ENCODE results near the gene LRRC28. TPM values are rescaled to one million over a fixed set of nuclear protein-coding genes. Genes with fewer than 3 reads are reported as not detected.
A peak's percentile ranks its signal among the peaks of the same experiment; 100 is the strongest.

Gene LRRC28
- total and polyA plus RNA-seq, 7 experiments from 2014 or later, result 15.0 to 25.9 (median 19.9) TPM

DNA sequence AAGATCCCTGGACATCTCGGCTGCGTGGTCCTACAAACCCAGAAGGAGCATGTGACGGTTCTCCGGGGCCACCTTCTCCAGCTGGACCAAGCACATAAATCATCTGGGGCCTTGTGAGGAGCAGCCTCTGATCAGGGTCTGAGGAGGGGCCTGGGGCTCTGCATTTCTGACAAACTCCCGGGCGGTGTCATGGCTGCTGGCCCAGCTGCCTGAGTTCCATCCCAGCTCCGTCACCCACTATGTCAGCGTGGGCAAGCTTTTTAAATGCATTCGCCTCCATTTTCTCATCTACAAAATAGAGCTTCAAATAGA is 188.2 kb downstream of the LRRC28 start:
- Mint-ChIP-seq H3K27me3 (peaks cover 0 to 12% (median 0%) of the 10 kb centered on the region in 5 donors), H3K4me3 (peak overlapping the region in 2 of 10 donors; percentile 14 to 34), H3K9me3 (peaks cover 0 to 4% (median 0%) of the 10 kb centered on the region in 11 donors), H3K27ac (peak overlapping the region in 8 of 9 donors; percentile 36 to 91 (median 84)), H3K36me3 (no peaks in the 10 kb centered on the region), H3K4me1 (peaks cover 10 to 88% (median 71%) of the 10 kb centered on the region in 7 donors)
- intact Hi-C loops (cut with micrococcal nuclease), result no loop called here
- Histone ChIP-seq H3K9me3 (ENCODE audit: control insufficient read depth in 2 of 3, low read length in 3 of 3) (no peaks in the 10 kb centered on the region), H3K27ac (ENCODE audit: low read depth, low read length) (no peak overlapping the region), H3K4me3 (ENCODE audit: low read length) (no peak overlapping the region), H3K27me3 (ENCODE audit: control insufficient read depth in 2 of 2, insufficient read depth in 2 of 2, low read length in 2 of 2) (no peaks in the 10 kb centered on the region), H3K36me3 (ENCODE audit: control insufficient read depth in 2 of 3, insufficient read depth in 3 of 3, low read length in 3 of 3) (no peaks in the 10 kb centered on the region), H3K4me1 (ENCODE audit: control insufficient read depth in 2 of 2, insufficient read depth in 2 of 2, low read length in 2 of 2) (peaks cover 0 to 56% of the 10 kb centered on the region in 2 donors)
- no peak for ATAC-seq
- ChIA-PET CTCF (interaction anchor here (0.7 to 1.5 kb wide), 2 partner anchors 11 to 31 kb away, joined by 3 to 6 read pairs; no protein-coding TSS in a partner anchor), POLR2A (interaction anchor here (1.1 to 1.7 kb wide), 4 partner anchors 9 to 127 kb away, joined by 3 to 7 read pairs (median 4); partner anchors contain the start of gene MEF2A)
- no peak for DNase-seq

DNA sequence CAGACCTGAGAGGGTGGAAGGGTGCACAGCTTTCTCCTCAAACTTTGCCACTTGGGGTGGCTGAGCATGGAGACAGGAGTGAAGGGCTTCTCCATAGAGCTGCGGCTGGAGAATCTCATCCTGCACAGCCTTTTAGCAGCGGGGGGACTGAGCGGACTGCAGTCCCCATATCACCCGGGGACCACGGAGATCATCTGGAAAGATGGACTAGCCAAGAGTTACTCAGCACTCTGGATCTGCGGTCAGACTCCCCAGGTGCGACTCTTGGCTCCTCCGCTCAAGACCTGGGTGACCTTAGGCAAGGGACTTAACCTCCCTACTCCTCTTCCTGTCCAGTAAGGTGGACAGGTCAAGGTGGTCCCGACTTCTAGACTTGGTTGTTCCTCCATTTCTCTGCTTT is 188.7 kb downstream of the LRRC28 start:
- peak overlapping the region in 1 of 10 donors; percentile 34 for H3K4me3 Mint-ChIP-seq
- H3K27ac Mint-ChIP-seq, result peak overlapping the region in 8 of 9 donors; percentile 8 to 91 (median 84)
- peaks cover 0 to 56% of the 10 kb centered on the region in 2 donors for H3K4me1 ChIP-seq (ENCODE audit: control insufficient read depth in 2 of 2, insufficient read depth in 2 of 2, low read length in 2 of 2)
- POLR2A ChIA-PET, result interaction anchor here (1.4 to 1.7 kb wide), 4 partner anchors 9 to 19 kb away, joined by 3 to 7 read pairs (median 4); no protein-coding TSS in a partner anchor
- no peaks in the 10 kb centered on the region for H3K9me3 ChIP-seq (ENCODE audit: control insufficient read depth in 2 of 3, low read length in 3 of 3)
- no peak for ATAC-seq
- no peak overlapping the region for H3K27ac ChIP-seq (ENCODE audit: low read depth, low read length)
- intact Hi-C loops (cut with micrococcal nuclease), result loop anchor here in 1 of 2 donors (5.0 kb wide), 1 partner anchor 33 kb away; no protein-coding TSS in a partner anchor
- CTCF ChIA-PET, result interaction anchor here (1.5 kb wide), 1 partner anchor 31 kb away, joined by 6 read pairs; no protein-coding TSS in a partner anchor
- H3K36me3 ChIP-seq (ENCODE audit: control insufficient read depth in 2 of 3, insufficient read depth in 3 of 3, low read length in 3 of 3), result no peaks in the 10 kb centered on the region
- no peak for DNase-seq
- peaks cover 10 to 89% (median 72%) of the 10 kb centered on the region in 7 donors for H3K4me1 Mint-ChIP-seq
- peaks cover 0 to 12% (median 0%) of the 10 kb centered on the region in 5 donors for H3K27me3 Mint-ChIP-seq
- no peaks in the 10 kb centered on the region for H3K36me3 Mint-ChIP-seq
- no peaks in the 10 kb centered on the region for H3K27me3 ChIP-seq (ENCODE audit: control insufficient read depth in 2 of 2, insufficient read depth in 2 of 2, low read length in 2 of 2)
- no peak overlapping the region for H3K4me3 ChIP-seq (ENCODE audit: low read length)
- H3K9me3 Mint-ChIP-seq, result peaks cover 0 to 4% (median 0%) of the 10 kb centered on the region in 11 donors

Other genes with a start within 250 kb of the LRRC28 start
- not detected for gene PGPEP1L, start 243.7 kb upstream of the LRRC28 start, total RNA-seq
- not detected for gene PGPEP1L, start 243.7 kb upstream of the LRRC28 start, polyA plus RNA-seq
- 1 to 10 TPM in 4 of 5 experiments, under 1 TPM in 1; 0.53 to 6.0 (median 2.2) TPM for gene SYNM, start 146.4 kb upstream of the LRRC28 start, total RNA-seq
- gene SYNM, start 146.4 kb upstream of the LRRC28 start, polyA plus RNA-seq, result under 1 TPM; 0.17 to 0.21 TPM
- 1 to 10 TPM in 2 of 5 experiments, under 1 TPM in 3; 0.34 to 4.0 (median 0.92) TPM for gene TTC23, start 1.9 kb upstream of the LRRC28 start, total RNA-seq
- gene TTC23, start 1.9 kb upstream of the LRRC28 start, polyA plus RNA-seq, result 1 to 10 TPM in 1 of 2 donors, under 1 TPM in 1; 0.34 to 1.1 TPM